Subcutaneous adipose tissue (tissue), 4 donors: ENCODE results near the gene GMDS. TPM values are rescaled to one million over a fixed set of nuclear protein-coding genes. Genes with fewer than 3 reads are reported as not detected.

Experiments
- total RNA-seq, 4 donors: library from RNA; depleted of rRNA; stranded (reverse); fragments of >200 nt; gene quantifications; one replicate each; pipeline ENCODE4 v1.1.0, GENCODE V29; 2016
- TF ChIP-seq, protein P1 (sequence below): fragments of 450-650 bp; IDR thresholded peaks from one replicate; pipeline ENCODE4 v1.5.1; 2016; ENCODE audit warnings: low read depth, mild to moderate bottlenecking, control low read depth, antibody characterized with exemption, moderate library complexity

GMDS gene
- total RNA-seq, 4 donors from 2014 or later: 10.1 to 17.3 (median 13.9) TPM

DNA sequence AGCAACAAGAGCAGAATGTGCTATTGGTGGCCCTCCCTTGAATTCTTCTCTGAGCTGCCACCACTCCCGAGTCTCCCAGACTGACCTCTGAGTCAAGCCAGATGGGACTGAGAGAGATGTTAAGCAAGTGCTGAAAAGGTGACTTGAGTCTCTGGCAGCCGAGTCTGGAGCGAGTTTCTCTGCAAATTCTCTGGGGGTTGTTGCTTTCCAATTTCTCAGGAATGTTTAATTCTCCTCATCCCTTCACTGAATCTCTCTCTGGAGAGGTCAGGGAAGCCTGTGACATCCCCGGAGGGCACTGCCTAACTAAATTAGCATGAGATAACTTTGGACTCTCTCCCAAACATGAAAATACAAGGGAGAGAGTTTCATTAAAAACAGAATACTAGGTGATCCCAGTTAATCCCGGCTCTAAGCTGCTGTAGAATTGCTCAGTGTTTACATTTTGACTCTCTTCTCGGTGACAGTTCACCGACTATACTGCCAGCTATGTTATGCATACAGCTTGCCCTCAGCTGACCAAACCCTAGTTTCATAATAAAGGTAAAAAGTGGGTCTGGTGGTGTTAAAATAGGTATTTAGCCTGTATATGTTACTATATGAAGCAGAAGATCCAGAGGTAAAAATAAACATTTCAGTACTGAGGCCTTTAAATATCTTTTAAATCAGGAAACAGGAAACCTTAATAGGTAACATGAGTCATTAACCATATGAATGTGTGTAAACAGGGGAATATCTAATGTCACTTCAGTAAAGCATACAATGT, 477.7 kb downstream of the GMDS start:
- TF ChIP-seq, protein P1, sequence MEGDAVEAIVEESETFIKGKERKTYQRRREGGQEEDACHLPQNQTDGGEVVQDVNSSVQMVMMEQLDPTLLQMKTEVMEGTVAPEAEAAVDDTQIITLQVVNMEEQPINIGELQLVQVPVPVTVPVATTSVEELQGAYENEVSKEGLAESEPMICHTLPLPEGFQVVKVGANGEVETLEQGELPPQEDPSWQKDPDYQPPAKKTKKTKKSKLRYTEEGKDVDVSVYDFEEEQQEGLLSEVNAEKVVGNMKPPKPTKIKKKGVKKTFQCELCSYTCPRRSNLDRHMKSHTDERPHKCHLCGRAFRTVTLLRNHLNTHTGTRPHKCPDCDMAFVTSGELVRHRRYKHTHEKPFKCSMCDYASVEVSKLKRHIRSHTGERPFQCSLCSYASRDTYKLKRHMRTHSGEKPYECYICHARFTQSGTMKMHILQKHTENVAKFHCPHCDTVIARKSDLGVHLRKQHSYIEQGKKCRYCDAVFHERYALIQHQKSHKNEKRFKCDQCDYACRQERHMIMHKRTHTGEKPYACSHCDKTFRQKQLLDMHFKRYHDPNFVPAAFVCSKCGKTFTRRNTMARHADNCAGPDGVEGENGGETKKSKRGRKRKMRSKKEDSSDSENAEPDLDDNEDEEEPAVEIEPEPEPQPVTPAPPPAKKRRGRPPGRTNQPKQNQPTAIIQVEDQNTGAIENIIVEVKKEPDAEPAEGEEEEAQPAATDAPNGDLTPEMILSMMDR: no peak

DNA sequence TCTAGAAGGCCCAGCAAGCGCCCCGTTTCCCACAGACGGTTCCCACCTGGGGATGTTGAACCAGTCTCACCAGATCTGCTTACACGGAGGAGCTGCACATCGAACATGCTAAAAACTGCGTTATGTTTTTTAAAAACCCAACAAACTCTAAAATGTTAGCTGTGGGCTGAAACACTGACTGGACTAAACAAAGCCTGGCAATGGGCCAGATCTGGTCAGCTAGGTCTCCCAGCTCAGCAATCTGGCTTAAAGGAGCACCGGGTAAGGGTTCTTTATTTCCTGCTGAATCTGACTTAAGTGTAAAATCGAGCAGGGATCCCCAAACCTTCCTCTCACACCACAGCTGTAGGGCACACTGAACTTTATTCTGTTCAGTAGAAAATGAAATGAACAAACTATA, 478.8 kb downstream of the GMDS start:
- TF ChIP-seq, protein P1: no peak

DNA sequence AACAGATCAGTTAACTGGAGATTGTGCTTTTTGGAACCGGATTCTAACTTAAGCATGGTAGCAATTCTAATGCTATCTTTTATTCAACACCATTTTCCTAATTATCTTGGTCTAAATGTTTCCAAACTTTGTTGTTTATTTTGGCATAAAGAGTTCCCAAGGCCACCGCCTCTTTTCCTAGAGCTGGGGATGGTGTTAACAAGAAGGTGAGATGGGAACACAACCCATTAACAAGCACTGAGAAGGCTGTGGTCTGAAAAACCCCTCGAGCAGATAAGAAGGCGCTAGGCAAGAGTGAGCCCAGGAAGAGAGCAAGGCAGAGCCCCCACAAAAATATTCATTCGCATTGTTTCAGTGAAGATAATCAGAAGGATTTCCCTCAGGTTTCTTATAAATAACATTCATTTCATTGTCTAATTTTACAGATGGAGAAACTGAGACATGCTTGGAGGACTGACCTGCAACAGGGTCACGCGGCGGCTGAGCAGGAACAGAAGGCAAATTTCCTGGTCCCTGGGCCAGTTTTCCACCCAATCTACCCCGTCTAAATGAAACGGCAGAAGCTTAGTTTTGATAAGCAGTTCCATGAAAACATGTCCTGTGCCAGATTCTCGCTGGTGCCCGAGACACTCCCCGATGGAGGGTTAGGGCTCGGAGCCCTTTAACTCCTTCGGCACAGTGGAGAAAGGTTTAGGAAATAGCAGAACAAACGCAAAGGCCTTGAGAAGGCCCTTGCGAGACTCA, 480.1 kb downstream of the GMDS start:
- TF ChIP-seq, protein P1: no peak

DNA sequence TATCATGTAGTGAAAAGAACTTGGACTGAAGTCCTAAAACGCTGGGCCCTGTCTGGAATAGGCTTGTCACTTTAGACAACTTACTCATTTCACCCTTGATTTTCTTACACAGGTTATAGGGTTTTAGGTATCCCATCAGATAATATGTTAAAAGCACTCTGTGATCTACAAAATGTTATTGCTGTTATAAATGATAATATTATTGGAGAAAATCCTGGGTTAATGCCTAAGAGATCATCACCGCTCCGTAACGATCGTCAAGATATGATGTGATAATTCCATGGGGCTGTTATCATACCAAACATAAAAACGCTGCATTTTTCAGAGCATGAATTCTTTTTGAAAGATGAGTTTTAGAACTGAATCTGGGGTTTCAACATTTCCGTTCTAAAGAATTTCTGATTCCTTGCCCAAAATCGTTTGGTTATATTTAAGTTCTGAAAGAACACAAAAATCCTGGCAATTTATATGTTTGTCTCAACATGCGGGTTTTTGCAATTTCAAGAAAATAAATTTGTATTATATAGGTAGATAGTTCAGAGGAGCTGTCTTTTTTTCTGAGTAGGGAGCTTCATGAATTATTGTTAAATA, 480.9 kb downstream of the GMDS start:
- TF ChIP-seq, protein P1: no peak

DNA sequence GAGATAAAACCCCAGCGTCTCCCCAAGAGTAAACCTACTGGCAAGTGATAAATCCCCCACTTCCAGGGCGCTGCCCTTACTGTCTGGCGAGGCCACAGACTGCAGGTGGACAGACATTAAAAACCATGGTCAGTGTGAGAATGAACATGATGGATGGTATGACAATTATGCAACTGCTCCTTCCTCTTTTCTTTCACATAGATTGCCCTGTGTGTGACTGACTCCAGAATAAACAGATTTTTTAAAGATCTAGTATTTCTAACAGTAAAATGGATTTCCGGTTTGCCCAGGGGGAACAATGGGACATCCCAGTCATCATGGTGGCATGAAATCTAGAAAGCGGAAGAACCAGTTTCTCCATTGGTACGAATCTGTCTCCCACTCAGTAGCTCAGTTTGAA, 482.0 kb downstream of the GMDS start:
- TF ChIP-seq, protein P1: no peak

DNA sequence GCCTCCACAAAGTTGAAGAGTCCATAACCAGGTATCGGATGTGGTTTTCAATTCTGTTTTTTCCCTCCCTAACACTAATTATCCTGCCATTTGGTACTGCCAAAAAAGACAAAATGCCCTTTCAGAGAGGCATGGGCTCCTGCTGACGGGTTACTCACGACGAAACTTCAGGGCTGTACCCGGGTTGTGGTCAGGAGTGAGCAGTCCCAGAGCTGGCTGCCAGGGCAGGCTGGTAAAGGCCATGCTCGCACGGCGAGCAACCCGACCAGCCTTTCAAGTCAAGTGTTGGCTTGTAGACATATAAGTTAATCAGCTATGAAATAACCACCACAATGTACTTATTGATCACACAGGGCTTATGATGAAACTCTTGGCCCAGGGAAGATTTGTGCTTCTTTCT, 483.2 kb downstream of the GMDS start:
- TF ChIP-seq, protein P1: no peak

DNA sequence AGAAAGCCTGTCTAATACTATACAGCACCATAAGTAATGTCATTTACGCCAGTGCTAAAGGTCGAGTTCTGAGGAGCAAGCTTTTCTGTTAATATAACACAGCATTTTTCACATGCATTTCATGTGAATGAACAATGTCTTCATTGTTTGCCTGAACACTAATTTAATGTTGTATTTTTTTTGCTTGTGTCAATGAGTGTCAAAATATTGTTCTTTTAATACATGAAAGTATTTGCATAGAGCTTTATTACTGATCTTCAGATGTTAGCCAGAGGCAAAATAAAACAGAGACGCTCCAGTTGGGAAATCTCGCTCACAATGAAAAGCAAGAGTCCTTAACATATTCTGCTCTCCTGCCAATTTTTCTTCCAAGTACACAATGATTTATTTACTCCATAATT, 483.9 kb downstream of the GMDS start:
- TF ChIP-seq, protein P1: no peak
